Mesendoderm (in vitro differentiated cells): Measurements from ENCODE around the gene KRT1.
"Not testable (repeated sequence)": the region's sequence is repeated elsewhere in the genome, so short reads cannot be mapped to it uniquely, and the experiment has no call there.

ENCODE experiments used
- DNase-seq: peaks from one replicate; pipeline ENCODE4 v3.0.0; 2013
- H2AK5ac ChIP-seq: 2 replicates; pipeline ENCODE4 v1.6.1; 2013; ENCODE audit warnings: low read length, inconsistent platforms
- H2BK120ac ChIP-seq: 2 replicates; pipeline ENCODE4 v1.6.1; 2013; ENCODE audit warnings: low read depth, mild to moderate bottlenecking, low read length, moderate library complexity, mixed read lengths
- H2BK15ac ChIP-seq: replicated peaks from 2 replicates; pipeline ENCODE4 v1.6.1; 2013; ENCODE audit warnings: low read depth, mild to moderate bottlenecking, moderate library complexity
- H2BK5ac ChIP-seq: 2 replicates; pipeline ENCODE4 v1.6.1; 2013; ENCODE audit warnings: low read length, inconsistent platforms
- H3K18ac ChIP-seq: 2 replicates; pipeline ENCODE4 v1.6.1; 2013; ENCODE audit warnings: mild to moderate bottlenecking, low read length, mixed read lengths
- H3K23ac ChIP-seq: one replicate; pipeline ENCODE4 v1.6.1; 2013; ENCODE audit warnings: low read length
- H3K27ac ChIP-seq: 2 replicates; pipeline ENCODE4 v1.5.1; 2013; ENCODE audit warnings: low read depth, mild to moderate bottlenecking, inconsistent platforms, low read length, moderate library complexity
- H3K27me3 ChIP-seq: 2 replicates; pipeline ENCODE4 v1.6.1; 2013; ENCODE audit warnings: low read length, control low read depth, mild to moderate bottlenecking, inconsistent platforms; ENCODE audit not compliant: insufficient read depth, poor library complexity
- H3K36me3 ChIP-seq: 2 replicates; pipeline ENCODE4 v1.6.1; 2013; ENCODE audit warnings: low read length, inconsistent platforms; ENCODE audit not compliant: control insufficient read depth, insufficient read depth
- H3K4ac ChIP-seq: one replicate; pipeline ENCODE4 v1.6.1; 2013; ENCODE audit warnings: low read depth, mild to moderate bottlenecking, low read length, moderate library complexity
- H3K4me1 ChIP-seq: 2 replicates; pipeline ENCODE4 v1.6.1; 2013; ENCODE audit warnings: low read depth, low read length, inconsistent platforms; ENCODE audit not compliant: control insufficient read depth
- H3K4me2 ChIP-seq: 2 replicates; pipeline ENCODE4 v1.6.1; 2013; ENCODE audit warnings: low read length
- H3K4me3 ChIP-seq: 2 replicates; pipeline ENCODE4 v1.5.1; 2013; ENCODE audit warnings: mild to moderate bottlenecking, low read length
- H3K56ac ChIP-seq: one replicate; pipeline ENCODE4 v1.6.1; 2013; ENCODE audit warnings: low read length
- H3K79me1 ChIP-seq: 2 replicates; pipeline ENCODE4 v1.6.1; 2013; ENCODE audit warnings: low read length, inconsistent platforms
- H3K79me2 ChIP-seq: 2 replicates; pipeline ENCODE4 v1.6.1; 2013; ENCODE audit warnings: mild to moderate bottlenecking, low read length; ENCODE audit not compliant: control insufficient read depth, insufficient read depth
- H3K9ac ChIP-seq: 2 replicates; pipeline ENCODE4 v1.6.1; 2013; ENCODE audit warnings: low read length, inconsistent platforms
- H4K5ac ChIP-seq: one replicate; pipeline ENCODE4 v1.6.1; 2013; ENCODE audit warnings: low read length
- H4K8ac ChIP-seq: one replicate; pipeline ENCODE4 v1.6.1; 2013; ENCODE audit warnings: low read depth, mild to moderate bottlenecking, control low read depth, low read length, moderate library complexity
- WGBS: extraction: QIAGEN DNeasy Blood & Tissue Kit; methylation state at CpG from one replicate; pipeline ENCODE4 v1.1.7; 2013; ENCODE audit warnings: low lambda C conversion rate, missing lambda C conversion rate; ENCODE audit not compliant: insufficient coverage; ENCODE audit errors: extremely low coverage; 5-methylcytosine and 5-hydroxymethylcytosine counted together

Gene KRT1

DNA sequence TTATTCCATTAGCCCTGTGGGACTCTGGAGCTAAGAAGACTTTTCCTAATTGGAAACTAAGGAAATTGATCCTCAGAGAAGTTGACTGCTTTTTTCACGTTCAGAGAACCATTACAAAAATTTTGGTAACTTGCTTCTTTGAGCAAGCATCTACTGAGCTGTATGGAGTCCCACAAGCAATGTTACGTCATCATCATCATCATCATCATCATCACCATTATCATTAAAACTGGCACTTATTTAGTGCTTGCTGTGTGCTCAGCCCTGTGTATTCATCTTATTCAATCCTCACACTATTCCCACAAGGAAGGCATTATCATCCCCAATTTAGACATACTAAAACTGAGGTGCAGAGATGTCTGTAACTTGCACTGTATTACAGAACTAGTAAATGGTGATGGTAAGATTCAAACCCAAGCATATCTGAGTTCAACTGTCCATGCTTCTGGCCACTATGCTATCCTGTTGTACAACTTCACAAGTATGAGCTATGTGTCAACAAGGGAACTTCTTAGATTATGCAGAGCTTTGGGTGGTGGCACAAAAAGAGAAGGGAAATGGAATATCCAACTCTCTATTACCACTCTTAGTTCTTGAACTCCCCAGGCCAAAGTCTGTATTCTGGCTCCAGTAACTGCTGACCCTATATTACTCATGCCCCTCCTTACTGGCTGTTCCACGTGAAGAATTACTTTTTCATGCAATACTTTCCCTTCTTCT lies 6.3 kb downstream of the KRT1 start:
- Histone ChIP-seq H3K79me1 (no peaks in the 10 kb centered on the region), H3K4me3 (no peak overlapping the region), H3K4me2 (no peak overlapping the region), H3K27ac (no peak overlapping the region), H3K27me3 (peaks cover 3% of the 10 kb centered on the region), H3K36me3 (no peaks in the 10 kb centered on the region), H3K56ac (no peak overlapping the region), H3K9ac (no peak overlapping the region), H2AK5ac (no peak overlapping the region), H4K5ac (no peak overlapping the region), H4K8ac (no peak overlapping the region), H2BK5ac (no peak overlapping the region), H3K4me1 (no peaks in the 10 kb centered on the region), H3K4ac (no peak overlapping the region), H3K23ac (no peak overlapping the region), H3K79me2 (no peaks in the 10 kb centered on the region), H3K18ac (no peak overlapping the region), H2BK15ac (no peak overlapping the region), H2BK120ac (no peak overlapping the region)
- no CpG with 5 or more reads among the region's 3 CpGs for WGBS
- DNase-seq, result no peak

DNA sequence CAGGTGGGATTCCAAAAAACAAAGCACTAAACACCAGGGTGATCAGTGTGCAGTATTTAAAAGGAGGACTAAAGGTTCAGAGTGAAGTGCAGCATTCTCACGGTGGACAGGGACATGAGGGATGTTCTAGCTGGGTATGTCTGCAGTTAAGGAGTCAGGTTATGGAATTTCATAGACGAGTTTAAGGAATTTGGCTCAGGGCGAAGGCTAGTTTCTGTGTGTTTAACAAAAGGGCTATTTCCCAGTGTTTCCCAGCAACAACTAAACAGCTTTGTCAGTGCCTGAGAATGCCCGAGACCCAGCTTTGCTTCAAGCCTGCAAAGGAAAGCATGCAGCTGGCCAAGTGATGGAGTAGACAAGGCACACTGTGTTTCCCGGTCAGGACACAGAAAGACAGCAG lies 7.0 kb downstream of the KRT1 start:
- no peak overlapping the region for H2BK5ac ChIP-seq
- no peak overlapping the region for H3K9ac ChIP-seq
- DNase-seq, result no peak
- no CpG with 5 or more reads among the region's 5 CpGs for WGBS
- H2BK120ac ChIP-seq, result no peak overlapping the region
- no peak overlapping the region for H3K4ac ChIP-seq
- H4K8ac ChIP-seq, result no peak overlapping the region
- no peak overlapping the region for H3K27ac ChIP-seq
- H3K4me1 ChIP-seq, result no peaks in the 10 kb centered on the region
- H3K36me3 ChIP-seq, result no peaks in the 10 kb centered on the region
- H2AK5ac ChIP-seq, result no peak overlapping the region
- no peak overlapping the region for H3K4me3 ChIP-seq
- no peaks in the 10 kb centered on the region for H3K79me1 ChIP-seq
- H4K5ac ChIP-seq, result no peak overlapping the region
- H2BK15ac ChIP-seq, result no peak overlapping the region
- H3K23ac ChIP-seq, result no peak overlapping the region
- no peak overlapping the region for H3K56ac ChIP-seq
- no peaks in the 10 kb centered on the region for H3K79me2 ChIP-seq
- no peak overlapping the region for H3K18ac ChIP-seq
- no peak overlapping the region for H3K4me2 ChIP-seq
- H3K27me3 ChIP-seq, result peaks cover 3% of the 10 kb centered on the region

DNA sequence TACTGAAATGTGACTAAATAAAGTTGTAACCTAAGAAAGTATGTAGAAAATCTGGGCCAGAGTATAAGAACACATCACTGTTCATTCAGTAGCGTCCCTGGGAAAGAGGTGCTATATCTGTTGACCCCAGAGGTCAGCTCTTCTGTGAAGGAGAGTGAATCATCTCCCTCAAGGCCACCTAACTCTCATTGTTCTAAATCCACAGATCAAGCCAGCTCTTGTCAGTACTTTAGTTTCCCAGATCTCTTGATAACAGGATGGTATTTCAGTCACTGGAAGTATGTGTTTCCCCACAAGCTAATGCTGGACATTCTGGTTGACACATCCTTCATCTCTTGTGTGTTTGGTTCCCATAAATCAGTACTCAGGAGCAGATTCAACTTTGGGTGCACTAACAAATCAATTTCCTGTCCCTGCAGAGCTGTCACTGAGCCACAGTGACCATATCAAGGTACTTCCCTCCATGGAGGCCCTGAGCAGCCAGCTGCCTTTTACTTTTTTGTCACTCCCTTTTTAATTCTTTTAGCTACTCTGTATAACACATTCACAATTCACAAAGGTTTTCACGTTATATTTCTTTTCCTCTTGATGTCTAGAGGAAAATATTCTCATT lies 7.8 kb downstream of the KRT1 start:
- H3K27ac ChIP-seq, result no peak overlapping the region
- H3K4me2 ChIP-seq, result no peak overlapping the region
- no peak overlapping the region for H3K4ac ChIP-seq
- H2BK5ac ChIP-seq, result no peak overlapping the region
- no peak overlapping the region for H3K9ac ChIP-seq
- no peak overlapping the region for H2BK15ac ChIP-seq
- H3K23ac ChIP-seq, result no peak overlapping the region
- peaks cover 3% of the 10 kb centered on the region for H3K27me3 ChIP-seq
- H3K79me2 ChIP-seq, result no peaks in the 10 kb centered on the region
- H4K5ac ChIP-seq, result no peak overlapping the region
- no peaks in the 10 kb centered on the region for H3K4me1 ChIP-seq
- no peak overlapping the region for H3K56ac ChIP-seq
- H3K18ac ChIP-seq, result no peak overlapping the region
- no peaks in the 10 kb centered on the region for H3K36me3 ChIP-seq
- no peak overlapping the region for H2AK5ac ChIP-seq
- no peak overlapping the region for H3K4me3 ChIP-seq
- peak; percentile 66 for DNase-seq
- H3K79me1 ChIP-seq, result no peaks in the 10 kb centered on the region
- no peak overlapping the region for H4K8ac ChIP-seq
- no CpG with 5 or more reads among the region's 2 CpGs for WGBS
- no peak overlapping the region for H2BK120ac ChIP-seq

DNA sequence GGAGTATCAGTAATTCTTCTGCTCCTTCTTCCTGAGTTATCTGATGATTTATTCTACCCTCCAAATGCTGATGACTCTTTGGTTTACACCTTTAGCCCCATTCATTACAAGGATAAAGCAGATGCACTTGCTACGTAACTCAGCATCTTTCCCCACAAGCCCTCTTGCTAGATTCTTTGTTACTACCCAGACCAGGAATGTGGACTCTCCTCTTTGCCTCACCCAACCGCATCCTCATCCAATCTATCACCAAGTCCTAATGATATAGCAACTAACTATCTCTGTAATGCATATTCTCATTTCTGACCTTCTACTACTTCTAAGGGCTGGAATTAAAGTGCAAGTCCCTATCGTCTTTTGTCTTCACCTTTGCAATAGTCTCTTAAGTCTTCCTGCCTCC lies 9.2 kb downstream of the KRT1 start:
- no peak overlapping the region for H2BK5ac ChIP-seq
- H4K5ac ChIP-seq, result no peak overlapping the region
- H3K79me1 ChIP-seq, result no peaks in the 10 kb centered on the region
- no peak overlapping the region for H3K18ac ChIP-seq
- H2BK15ac ChIP-seq, result no peak overlapping the region
- H3K79me2 ChIP-seq, result no peaks in the 10 kb centered on the region
- no peak overlapping the region for H3K23ac ChIP-seq
- WGBS, result no CpG with 5 or more reads among the region's 3 CpGs
- H3K27me3 ChIP-seq, result peaks cover 3% of the 10 kb centered on the region
- no peak overlapping the region for H3K9ac ChIP-seq
- H3K4me1 ChIP-seq, result no peaks in the 10 kb centered on the region
- H4K8ac ChIP-seq, result no peak overlapping the region
- no peak overlapping the region for H3K4me2 ChIP-seq
- no peak overlapping the region for H3K4me3 ChIP-seq
- no peak overlapping the region for H2AK5ac ChIP-seq
- no peak overlapping the region for H3K56ac ChIP-seq
- H3K27ac ChIP-seq, result no peak overlapping the region
- no peaks in the 10 kb centered on the region for H3K36me3 ChIP-seq
- no peak for DNase-seq
- H2BK120ac ChIP-seq, result no peak overlapping the region
- no peak overlapping the region for H3K4ac ChIP-seq

DNA sequence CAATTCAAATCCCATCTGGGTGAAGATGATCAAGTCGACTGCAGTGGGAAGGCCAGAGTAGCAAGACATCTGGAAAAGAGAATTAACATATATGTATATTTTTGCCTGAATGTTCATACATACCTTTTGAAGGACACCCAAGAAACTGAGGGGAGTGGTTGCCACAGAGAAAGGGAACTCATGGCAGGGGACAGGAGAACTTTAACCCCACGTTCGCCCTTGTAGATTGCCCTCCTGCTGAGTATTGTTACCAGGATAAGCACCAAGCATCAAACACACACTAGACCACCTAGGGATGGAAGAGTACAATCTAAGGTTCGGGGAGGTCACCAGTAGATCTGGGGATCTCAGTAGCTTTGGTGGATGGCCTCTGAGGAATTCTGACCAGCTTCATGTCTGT lies 9.7 kb downstream of the KRT1 start:
- Histone ChIP-seq H4K5ac (no peak overlapping the region), H3K27ac (no peak overlapping the region), H2BK5ac (no peak overlapping the region), H3K4me2 (no peak overlapping the region), H3K23ac (no peak overlapping the region), H3K18ac (no peak overlapping the region), H3K9ac (no peak overlapping the region), H2BK120ac (no peak overlapping the region), H2BK15ac (no peak overlapping the region), H3K27me3 (peaks cover 3% of the 10 kb centered on the region), H3K36me3 (no peaks in the 10 kb centered on the region), H4K8ac (no peak overlapping the region), H3K4me1 (no peaks in the 10 kb centered on the region), H2AK5ac (no peak overlapping the region), H3K4me3 (no peak overlapping the region), H3K4ac (no peak overlapping the region), H3K79me2 (no peaks in the 10 kb centered on the region), H3K79me1 (no peaks in the 10 kb centered on the region), H3K56ac (no peak overlapping the region)
- DNase-seq, result no peak
- no CpG with 5 or more reads among the region's 4 CpGs for WGBS

DNA sequence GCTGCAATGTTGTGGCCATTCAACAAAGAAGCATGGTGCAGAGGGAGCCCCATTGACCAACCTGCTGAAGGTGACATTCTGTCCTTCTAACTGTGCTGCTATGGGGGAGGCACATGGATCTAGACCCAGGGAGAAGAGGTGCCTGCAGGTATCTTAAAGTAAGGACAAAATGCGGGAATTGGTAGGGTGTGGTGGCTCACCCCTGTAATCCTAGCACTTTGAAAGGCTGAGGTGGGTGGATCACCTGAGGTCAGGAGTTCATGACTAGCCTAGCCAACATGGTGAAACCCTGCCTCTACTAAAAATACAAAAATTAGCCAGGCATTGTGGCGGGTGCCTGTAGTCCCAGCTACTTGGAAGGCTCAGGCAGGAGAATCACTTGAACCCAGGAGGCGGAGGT lies 10.3 kb downstream of the KRT1 start:
- H2BK15ac ChIP-seq, H3K27me3 ChIP-seq, H3K27ac ChIP-seq, H3K4me1 ChIP-seq, DNase-seq, H4K5ac ChIP-seq, H3K23ac ChIP-seq, H2AK5ac ChIP-seq, H2BK120ac ChIP-seq, H3K4me2 ChIP-seq, H2BK5ac ChIP-seq, H3K4me3 ChIP-seq, H3K4ac ChIP-seq, H3K9ac ChIP-seq, H3K79me1 ChIP-seq, H3K36me3 ChIP-seq, H3K18ac ChIP-seq, H3K79me2 ChIP-seq, H3K56ac ChIP-seq, H4K8ac ChIP-seq: not testable (repeated sequence)
- WGBS, result no CpG with 5 or more reads among the region's 3 CpGs
